IMR-90 (cell line): Measurements from ENCODE around the gene ARF3. TPM values are rescaled to one million over a fixed set of nuclear protein-coding genes. Genes with fewer than 3 reads are reported as not detected.
A peak's percentile ranks its signal among the peaks of the same experiment; 100 is the strongest.

ENCODE experiments used
- ATAC-seq: fragments of 200-7000 bp; cut with Tn5 transposase; 2 replicates; pipeline ENCODE4 v1.9.1; 2020; ENCODE audit warnings: low read depth, mild to moderate bottlenecking, moderate library complexity
- BruUV-seq: library from RNA; stranded (reverse); fragments of 400-500 nt; replicated peaks from 2 replicates; lab custom pipeline; 2021; lab: Mats Ljungman, UMichigan
- CTCF ChIA-PET: fragments of 300-600 bp; formaldehyde crosslinking; extraction: SDS; loops from one replicate; lab custom pipeline; 2021; ENCODE audit warnings: antibody characterized with exemption; lab: Yijun Ruan, JAX
- POLR2A ChIA-PET: fragments of 300-600 bp; sonication (Branson Sonifier 250); formaldehyde crosslinking; loops from one replicate; lab custom pipeline; 2022; ENCODE audit warnings: antibody characterized with exemption; ENCODE audit not compliant: unreplicated experiment; lab: Charles Lee
- DNase-seq: peaks from one replicate; pipeline ENCODE4 v3.0.0; 2013
- H2AFZ ChIP-seq: replicated peaks from 2 replicates; pipeline ENCODE3; 2013; ENCODE audit warnings: low read length, mild to moderate bottlenecking; ENCODE audit not compliant: poor library complexity
- H2AK5ac ChIP-seq: 2 replicates; pipeline ENCODE4 v1.6.1; 2013; ENCODE audit warnings: low read depth, low read length, inconsistent platforms
- H2AK9ac ChIP-seq: replicated peaks from 2 replicates; pipeline ENCODE3; 2013; ENCODE audit warnings: mild to moderate bottlenecking, low read depth, low read length, moderate library complexity; ENCODE audit not compliant: poor library complexity
- H2BK120ac ChIP-seq: 2 replicates; pipeline ENCODE4 v1.6.1; 2013; ENCODE audit warnings: low read depth, low read length, inconsistent platforms
- H2BK15ac ChIP-seq: 3 replicates; pipeline ENCODE4 v1.6.1; 2013; ENCODE audit warnings: low read depth, low read length, inconsistent platforms
- H2BK20ac ChIP-seq: 2 replicates; pipeline ENCODE4 v1.6.1; 2013; ENCODE audit warnings: low read depth, mild to moderate bottlenecking, inconsistent platforms, low read length, moderate library complexity
- H2BK5ac ChIP-seq: 2 replicates; pipeline ENCODE4 v1.6.1; 2013; ENCODE audit warnings: mild to moderate bottlenecking, low read depth, low read length, inconsistent platforms; ENCODE audit not compliant: poor library complexity, severe bottlenecking
- H3K14ac ChIP-seq: replicated peaks from 2 replicates; pipeline ENCODE4 v1.6.1; 2013; ENCODE audit warnings: low read depth, low read length, inconsistent platforms
- H3K18ac ChIP-seq: 2 replicates; pipeline ENCODE4 v1.6.1; 2013; ENCODE audit warnings: low read depth, low read length, control low read depth
- H3K23ac ChIP-seq: 2 replicates; pipeline ENCODE4 v1.6.1; 2013; ENCODE audit warnings: low read depth, low read length, inconsistent platforms
- H3K27ac ChIP-seq: 2 replicates; pipeline ENCODE4 v1.5.1; 2013; ENCODE audit warnings: mild to moderate bottlenecking, control low read depth, low read length; ENCODE audit not compliant: insufficient read depth
- H3K27me3 ChIP-seq: 2 replicates; pipeline ENCODE4 v1.6.1; 2013; ENCODE audit warnings: low read length; ENCODE audit not compliant: control insufficient read depth, insufficient read depth
- H3K36me3 ChIP-seq: 2 replicates; pipeline ENCODE4 v1.6.1; 2013; ENCODE audit warnings: low read length, mixed read lengths; ENCODE audit not compliant: control insufficient read depth, insufficient read depth
- H3K4ac ChIP-seq: 2 replicates; pipeline ENCODE4 v1.6.1; 2013; ENCODE audit warnings: low read depth, low read length, inconsistent platforms
- H3K4me1 ChIP-seq: 2 replicates; pipeline ENCODE4 v1.6.1; 2013; ENCODE audit warnings: low read length, mixed read lengths; ENCODE audit not compliant: control insufficient read depth, insufficient read depth
- H3K4me2 ChIP-seq: 2 replicates; pipeline ENCODE4 v1.6.1; 2013; ENCODE audit warnings: low read depth, mild to moderate bottlenecking, control low read depth, low read length, moderate library complexity
- H3K4me3 ChIP-seq: 2 replicates; pipeline ENCODE4 v1.5.1; 2013; ENCODE audit warnings: low read depth, mild to moderate bottlenecking, control low read depth, low read length, moderate library complexity; ENCODE audit not compliant: insufficient read depth
- H3K56ac ChIP-seq: 2 replicates; pipeline ENCODE4 v1.6.1; 2013; ENCODE audit warnings: low read length, inconsistent platforms; ENCODE audit not compliant: insufficient read depth; ENCODE audit errors: extremely low read depth
- H3K79me1 ChIP-seq, 2 experiments: 2 replicates each; pipeline ENCODE4 v1.6.1; 2013; ENCODE audit warnings: low read length in 2 of 2, inconsistent platforms in 1 of 2, low read depth in 1 of 2
- H3K9ac ChIP-seq: 2 replicates; pipeline ENCODE4 v1.6.1; 2013; ENCODE audit warnings: low read depth, low read length, control low read depth
- H3K9me1 ChIP-seq: 2 replicates; pipeline ENCODE4 v1.6.1; 2013; ENCODE audit warnings: low read length, inconsistent platforms; ENCODE audit not compliant: insufficient read depth
- H3K9me3 ChIP-seq: 2 replicates; pipeline ENCODE4 v1.6.1; 2013; ENCODE audit warnings: low read length; ENCODE audit not compliant: control insufficient read depth, insufficient read depth
- H4K20me1 ChIP-seq: 2 replicates; pipeline ENCODE4 v1.6.1; 2013; ENCODE audit warnings: low read length, inconsistent platforms; ENCODE audit not compliant: insufficient read depth
- H4K5ac ChIP-seq: 2 replicates; pipeline ENCODE4 v1.6.1; 2013; ENCODE audit warnings: mild to moderate bottlenecking, low read depth, low read length, control low read depth
- H4K8ac ChIP-seq, 2 experiments: 2 replicates each; pipeline ENCODE4 v1.6.1; 2013; ENCODE audit warnings: low read depth in 2 of 2, low read length in 2 of 2, control low read depth in 1 of 2, inconsistent platforms in 1 of 2
- H4K91ac ChIP-seq: 2 replicates; pipeline ENCODE4 v1.6.1; 2013; ENCODE audit warnings: low read depth, low read length, inconsistent platforms; ENCODE audit not compliant: insufficient read depth
- BHLHE40 ChIP-seq: fragments of 150-350 bp; IDR thresholded peaks from 2 replicates; pipeline ENCODE4 v1.6.1; 2016; ENCODE audit warnings: mild to moderate bottlenecking, low read depth, low read length
- CEBPB ChIP-seq: IDR thresholded peaks from 2 replicates; pipeline ENCODE4 v1.6.1; 2012; ENCODE audit warnings: low read depth, low read length, improper control_type of control experiment
- CHD1 ChIP-seq: IDR thresholded peaks from 2 replicates; pipeline ENCODE4 v1.6.1; 2012; ENCODE audit warnings: low read depth, low read length, improper control_type of control experiment
- FOS ChIP-seq: fragments of 150-350 bp; IDR thresholded peaks from 2 replicates; pipeline ENCODE4 v1.6.1; 2016; ENCODE audit warnings: low read depth, low read length
- MAFK ChIP-seq: IDR thresholded peaks from 2 replicates; pipeline ENCODE4 v1.6.1; 2012; ENCODE audit warnings: low read depth, low read length, improper control_type of control experiment
- MAZ ChIP-seq: IDR thresholded peaks from 2 replicates; pipeline ENCODE4 v1.6.1; 2012; ENCODE audit warnings: low read depth, mild to moderate bottlenecking, low read length, improper control_type of control experiment, moderate library complexity, borderline replicate concordance
- MXI1 ChIP-seq: IDR thresholded peaks from 2 replicates; pipeline ENCODE4 v1.6.1; 2012; ENCODE audit warnings: low read depth, mild to moderate bottlenecking, low read length, moderate library complexity, borderline replicate concordance
- NFE2L2 ChIP-seq: fragments of 150-350 bp; IDR thresholded peaks from 2 replicates; pipeline ENCODE4 v1.6.1; 2016; ENCODE audit warnings: low read depth, mild to moderate bottlenecking, low read length
- POLR2A ChIP-seq: IDR thresholded peaks from 2 replicates; pipeline ENCODE4 v1.6.1; 2012; ENCODE audit warnings: mild to moderate bottlenecking, low read depth, low read length
- RAD21 ChIP-seq: IDR thresholded peaks from 2 replicates; pipeline ENCODE4 v1.6.1; 2012; ENCODE audit warnings: low read length, improper control_type of control experiment
- RCOR1 ChIP-seq: IDR thresholded peaks from 2 replicates; pipeline ENCODE4 v1.6.1; 2012; ENCODE audit warnings: mild to moderate bottlenecking, low read length, improper control_type of control experiment; ENCODE audit not compliant: insufficient replicate concordance
- RFX5 ChIP-seq: IDR thresholded peaks from 2 replicates; pipeline ENCODE4 v1.8.0; 2012; ENCODE audit warnings: low read depth, mild to moderate bottlenecking, low read length, moderate library complexity
- SMC3 ChIP-seq: fragments of 150-350 bp; IDR thresholded peaks from 2 replicates; pipeline ENCODE4 v1.6.1; 2016; ENCODE audit warnings: low read depth, mild to moderate bottlenecking, antibody characterized with exemption, low read length, moderate library complexity
- dilution Hi-C: fragments of 300-500 bp; cut with HindIII; formaldehyde crosslinking; loops from one replicate; pipeline ENCODE4 v1.14.3; 2018; ENCODE audit warnings: low sequenced_read_pairs; ENCODE audit not compliant: unreplicated experiment
- in situ Hi-C: fragments of 300-500 bp; cut with MboI; formaldehyde crosslinking; loops from 3 replicates; pipeline ENCODE4 v1.14.3; 2019; ENCODE audit warnings: low sequenced_read_pairs, inconsistent platforms, mixed read lengths
- intact Hi-C: fragments of 100-400 bp; cut with micrococcal nuclease; formaldehyde crosslinking; loops from 2 replicates; pipeline ENCODE4 v1.10.0; 2022
- polyA plus RNA-seq, 3 experiments: library from polyadenylated mRNA; depleted of rRNA; stranded (reverse); fragments of >200 nt; gene quantifications; 2 replicates each; pipeline ENCODE4 v1.2.3, GENCODE V29; 2012; ENCODE audit warnings: low replicate concordance in 1 of 3
- total RNA-seq: library from RNA; depleted of rRNA; stranded (reverse); fragments of >200 nt; gene quantifications from 2 replicates; pipeline ENCODE4 v1.2.3, GENCODE V29; 2012
- TF ChIP-seq, protein P1 (sequence below): fragments of 150-350 bp; IDR thresholded peaks from 2 replicates; pipeline ENCODE4 v1.6.1; 2016; ENCODE audit warnings: low read depth, mild to moderate bottlenecking, low read length, moderate library complexity, borderline replicate concordance
- TF ChIP-seq, protein P2 (sequence below): conservative IDR thresholded peaks from 2 replicates; pipeline ENCODE4 v1.5.1; 2012; ENCODE audit warnings: mild to moderate bottlenecking, low read depth, low read length, improper control_type of control experiment

ARF3 gene
- total and polyA plus RNA-seq, 2 of the 4 experiments (the other 2 are of a cell fraction): 97.7 to 198 TPM

DNA sequence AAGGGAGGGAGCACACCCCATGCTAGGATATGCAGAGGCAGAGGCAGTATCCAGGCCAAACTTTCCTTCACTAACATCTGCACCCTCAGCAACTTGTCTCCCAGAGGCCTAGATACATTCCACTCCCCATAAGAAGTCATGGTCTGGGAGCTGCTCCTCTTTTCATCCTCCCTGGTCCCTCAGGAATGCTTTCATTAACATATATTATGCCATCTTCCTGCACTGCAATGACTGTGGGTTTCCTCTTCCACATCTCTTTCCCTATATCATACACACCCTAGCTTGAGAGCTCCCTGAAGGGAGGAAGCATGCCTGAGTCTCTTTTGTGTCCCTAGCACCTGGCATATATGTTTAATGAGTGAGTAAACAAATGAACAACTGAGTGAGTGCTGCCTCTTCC is 33.3 kb upstream of the ARF3 start:
- Histone ChIP-seq H3K79me1 (no peaks in the 10 kb centered on the region), H3K27me3 (peaks cover 69% of the 10 kb centered on the region), H3K14ac (no peak overlapping the region), H3K23ac (peak overlapping the region; percentile 51; the same call in 1 of the 2 replicates), H3K4me3 (no peak overlapping the region), H2AK9ac (no peak overlapping the region), H2BK120ac (no peak overlapping the region), H3K9ac (no peak overlapping the region), H3K56ac (no peak overlapping the region), H4K91ac (no peak overlapping the region), H2AK5ac (no peak overlapping the region), H3K36me3 (no peaks in the 10 kb centered on the region), H3K9me1 (no peaks in the 10 kb centered on the region; the same call in 1 of the 2 replicates), H2BK15ac (no peak overlapping the region), H3K4me1 (no peaks in the 10 kb centered on the region), H2BK20ac (no peak overlapping the region), H3K18ac (no peak overlapping the region), H3K4ac (no peak overlapping the region), H4K5ac (no peak overlapping the region), H2AFZ (no peak overlapping the region), H3K27ac (no peak overlapping the region), H4K8ac (no peak overlapping the region), H2BK5ac (no peak overlapping the region), H3K4me2 (no peak overlapping the region), H3K9me3 (no peaks in the 10 kb centered on the region), H4K20me1 (no peaks in the 10 kb centered on the region)
- ChIA-PET CTCF (no interaction called here), POLR2A (no interaction called here)
- intact Hi-C loops (no loop called here), in situ Hi-C loops (no loop called here), dilution Hi-C loops (no loop called here)
- TF ChIP-seq, protein P1, sequence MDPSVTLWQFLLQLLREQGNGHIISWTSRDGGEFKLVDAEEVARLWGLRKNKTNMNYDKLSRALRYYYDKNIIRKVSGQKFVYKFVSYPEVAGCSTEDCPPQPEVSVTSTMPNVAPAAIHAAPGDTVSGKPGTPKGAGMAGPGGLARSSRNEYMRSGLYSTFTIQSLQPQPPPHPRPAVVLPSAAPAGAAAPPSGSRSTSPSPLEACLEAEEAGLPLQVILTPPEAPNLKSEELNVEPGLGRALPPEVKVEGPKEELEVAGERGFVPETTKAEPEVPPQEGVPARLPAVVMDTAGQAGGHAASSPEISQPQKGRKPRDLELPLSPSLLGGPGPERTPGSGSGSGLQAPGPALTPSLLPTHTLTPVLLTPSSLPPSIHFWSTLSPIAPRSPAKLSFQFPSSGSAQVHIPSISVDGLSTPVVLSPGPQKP: no peak
- TF ChIP-seq SMC3 (no peak), CEBPB (no peak), POLR2A (no peak), BHLHE40 (no peak), NFE2L2 (no peak), CHD1 (no peak), RAD21 (no peak), RCOR1 (no peak), RFX5 (no peak), MAFK (no peak), FOS (no peak), MXI1 (no peak), MAZ (no peak)
- TF ChIP-seq, protein P2, sequence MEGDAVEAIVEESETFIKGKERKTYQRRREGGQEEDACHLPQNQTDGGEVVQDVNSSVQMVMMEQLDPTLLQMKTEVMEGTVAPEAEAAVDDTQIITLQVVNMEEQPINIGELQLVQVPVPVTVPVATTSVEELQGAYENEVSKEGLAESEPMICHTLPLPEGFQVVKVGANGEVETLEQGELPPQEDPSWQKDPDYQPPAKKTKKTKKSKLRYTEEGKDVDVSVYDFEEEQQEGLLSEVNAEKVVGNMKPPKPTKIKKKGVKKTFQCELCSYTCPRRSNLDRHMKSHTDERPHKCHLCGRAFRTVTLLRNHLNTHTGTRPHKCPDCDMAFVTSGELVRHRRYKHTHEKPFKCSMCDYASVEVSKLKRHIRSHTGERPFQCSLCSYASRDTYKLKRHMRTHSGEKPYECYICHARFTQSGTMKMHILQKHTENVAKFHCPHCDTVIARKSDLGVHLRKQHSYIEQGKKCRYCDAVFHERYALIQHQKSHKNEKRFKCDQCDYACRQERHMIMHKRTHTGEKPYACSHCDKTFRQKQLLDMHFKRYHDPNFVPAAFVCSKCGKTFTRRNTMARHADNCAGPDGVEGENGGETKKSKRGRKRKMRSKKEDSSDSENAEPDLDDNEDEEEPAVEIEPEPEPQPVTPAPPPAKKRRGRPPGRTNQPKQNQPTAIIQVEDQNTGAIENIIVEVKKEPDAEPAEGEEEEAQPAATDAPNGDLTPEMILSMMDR: no peak
- ATAC-seq: no peak
- no TSS peak for BruUV-seq
- DNase-seq: no peak
